ENCODE measurements around the gene PRKG1. TPM values are rescaled to one million over a fixed set of nuclear protein-coding genes. Genes with fewer than 3 reads are reported as not detected.
"Not testable (repeated sequence)": the region's sequence is repeated elsewhere in the genome, so short reads cannot be mapped to it uniquely, and the experiment has no call there.

The PRKG1 gene
- total RNA-seq, 1 experiment from 2014 or later = 0.09 TPM

GRCh38 chr10:51266496-51266895 lies 192.2 kb downstream of the PRKG1 start:
- CTCF ChIA-PET = no interaction called here

GRCh38 chr10:51267980-51268570 lies 193.8 kb downstream of the PRKG1 start:
- H3K9me3 ChIP-seq; H3K4me1 Mint-ChIP-seq (ENCODE audit: low read depth, unreplicated experiment); H3K4me3 Mint-ChIP-seq (ENCODE audit: unreplicated experiment); H3K27me3 ChIP-seq (replicated peaks; ENCODE audit: control insufficient read depth, insufficient read depth, low read length); H3K27ac Mint-ChIP-seq (ENCODE audit: unreplicated experiment); H3K4me3 ChIP-seq (ENCODE audit: low read depth, low read length); H3K27me3 Mint-ChIP-seq (ENCODE audit: insufficient read depth, unreplicated experiment); H3K36me3 ChIP-seq (ENCODE audit: control insufficient read depth, insufficient read depth, low read length); POLR2A ChIA-PET; CTCF ChIA-PET; H3K4me1 ChIP-seq; H3K36me3 Mint-ChIP-seq (ENCODE audit: insufficient read depth, unreplicated experiment); BruUV-seq (replicated peaks); H3K9me3 Mint-ChIP-seq (ENCODE audit: unreplicated experiment); DNase-seq: not testable (repeated sequence)
- intact Hi-C loops (cut with micrococcal nuclease; ENCODE audit: unreplicated experiment) = loop anchor here (10.0 kb wide), 1 partner anchor 63 kb away; no protein-coding TSS in a partner anchor

More at GRCh38 chr10:51266496-51266895, 192.2 kb downstream of the PRKG1 start:
- Mint-ChIP-seq H3K9me3 (ENCODE audit: unreplicated experiment) (no peaks in the 10 kb centered on the region), H3K4me1 (ENCODE audit: low read depth, unreplicated experiment) (no peaks in the 10 kb centered on the region), H3K27me3 (ENCODE audit: insufficient read depth, unreplicated experiment) (peaks cover 10% of the 10 kb centered on the region), H3K27ac (ENCODE audit: unreplicated experiment) (no peak overlapping the region), H3K4me3 (ENCODE audit: unreplicated experiment) (no peak overlapping the region), H3K36me3 (ENCODE audit: insufficient read depth, unreplicated experiment) (no peaks in the 10 kb centered on the region)
- no peaks in the 10 kb centered on the region for H3K4me1 ChIP-seq
- no peaks in the 10 kb centered on the region for H3K9me3 ChIP-seq
- TF ChIP-seq CTCF (IDR thresholded peaks at IDR 0.05; ENCODE audit: insufficient read depth in 1 of 2, low read depth in 1 of 2, low read length in 1 of 2, severe bottlenecking in 1 of 2, unreplicated experiment in 1 of 2) = no peak
- intact Hi-C loops (cut with micrococcal nuclease; ENCODE audit: unreplicated experiment) = loop anchor here (10.0 kb wide), 1 partner anchor 62 kb away; no protein-coding TSS in a partner anchor
- no peak for DNase-seq
- H3K36me3 ChIP-seq (ENCODE audit: control insufficient read depth, insufficient read depth, low read length) = no peaks in the 10 kb centered on the region
- BruUV-seq (replicated peaks) = no TSS peak
- H3K4me3 ChIP-seq (ENCODE audit: low read depth, low read length) = no peak overlapping the region
- H3K27me3 ChIP-seq (replicated peaks; ENCODE audit: control insufficient read depth, insufficient read depth, low read length) = no peaks in the 10 kb centered on the region
- POLR2A ChIA-PET = no interaction called here

GRCh38 chr10:51269821-51270220 lies 195.5 kb downstream of the PRKG1 start:
- POLR2A ChIA-PET = no interaction called here

More at GRCh38 chr10:51269821-51270220, 195.5 kb downstream of the PRKG1 start:
- H3K36me3 Mint-ChIP-seq (ENCODE audit: insufficient read depth, unreplicated experiment) = no peaks in the 10 kb centered on the region
- Histone ChIP-seq H3K4me3 (ENCODE audit: low read depth, low read length) (no peak overlapping the region), H3K9me3 (no peaks in the 10 kb centered on the region), H3K36me3 (ENCODE audit: control insufficient read depth, insufficient read depth, low read length) (no peaks in the 10 kb centered on the region), H3K4me1 (no peaks in the 10 kb centered on the region), H3K27me3 (replicated peaks; ENCODE audit: control insufficient read depth, insufficient read depth, low read length) (no peaks in the 10 kb centered on the region)
- intact Hi-C loops (cut with micrococcal nuclease; ENCODE audit: unreplicated experiment) = loop anchor here (10.0 kb wide), 1 partner anchor 65 kb away; no protein-coding TSS in a partner anchor
- BruUV-seq (replicated peaks) = no TSS peak
- peaks cover 5% of the 10 kb centered on the region for H3K27me3 Mint-ChIP-seq (ENCODE audit: insufficient read depth, unreplicated experiment)
- no peak overlapping the region for H3K4me3 Mint-ChIP-seq (ENCODE audit: unreplicated experiment)
- DNase-seq = no peak
- CTCF ChIA-PET = no interaction called here
- no peaks in the 10 kb centered on the region for H3K9me3 Mint-ChIP-seq (ENCODE audit: unreplicated experiment)
- no peak overlapping the region for H3K27ac Mint-ChIP-seq (ENCODE audit: unreplicated experiment)
- no peak for TF ChIP-seq CTCF (IDR thresholded peaks at IDR 0.05; ENCODE audit: insufficient read depth in 1 of 2, low read depth in 1 of 2, low read length in 1 of 2, severe bottlenecking in 1 of 2, unreplicated experiment in 1 of 2)
- no peaks in the 10 kb centered on the region for H3K4me1 Mint-ChIP-seq (ENCODE audit: low read depth, unreplicated experiment)

Data from Caco-2 (cell line).